ENCODE data around the gene CAPN11.
"Not testable (repeated sequence)": the region's sequence is repeated elsewhere in the genome, so short reads cannot be mapped to it uniquely, and the experiment has no call there.

Gene CAPN11

DNA sequence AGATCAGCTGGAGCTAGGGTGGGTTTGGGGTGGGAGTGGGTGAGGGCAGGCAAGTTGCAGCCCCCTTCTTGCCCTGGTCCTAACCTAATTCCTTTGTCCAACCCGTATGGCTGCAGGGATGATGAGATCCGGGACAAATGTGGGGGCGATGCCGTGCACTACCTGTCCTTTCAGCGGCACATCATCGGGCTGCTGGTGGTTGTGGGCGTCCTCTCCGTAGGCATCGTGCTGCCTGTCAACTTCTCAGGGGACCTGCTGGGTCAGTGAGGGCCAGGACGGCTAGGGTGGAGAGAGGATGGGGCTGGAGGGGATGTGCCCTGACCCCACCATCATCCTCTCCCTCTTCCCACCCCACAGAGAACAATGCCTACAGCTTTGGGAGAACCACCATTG is 19.3 kb upstream of the CAPN11 start:
- Histone ChIP-seq H3K27me3 (ENCODE audit: insufficient read depth, poor library complexity, severe bottlenecking) (no peaks in the 10 kb centered on the region), H3K4me3 (replicated peaks; ENCODE audit: insufficient read depth, low read length) (no peak overlapping the region), H3K27ac (replicated peaks) (no peak overlapping the region)
- DNase-seq (ENCODE audit: low read depth in 1 of 2, low spot score in 1 of 2) = no peak
- TF ChIP-seq GABPA (IDR thresholded peaks at IDR 0.05; ENCODE audit: low read depth) (no peak), POLR2AphosphoS5 (IDR thresholded peaks at IDR 0.05; ENCODE audit: low read depth) (no peak), SPI1 (IDR thresholded peaks at IDR 0.05; ENCODE audit: borderline replicate concordance, low read depth) (no peak)
- TF ChIP-seq, protein P1, sequence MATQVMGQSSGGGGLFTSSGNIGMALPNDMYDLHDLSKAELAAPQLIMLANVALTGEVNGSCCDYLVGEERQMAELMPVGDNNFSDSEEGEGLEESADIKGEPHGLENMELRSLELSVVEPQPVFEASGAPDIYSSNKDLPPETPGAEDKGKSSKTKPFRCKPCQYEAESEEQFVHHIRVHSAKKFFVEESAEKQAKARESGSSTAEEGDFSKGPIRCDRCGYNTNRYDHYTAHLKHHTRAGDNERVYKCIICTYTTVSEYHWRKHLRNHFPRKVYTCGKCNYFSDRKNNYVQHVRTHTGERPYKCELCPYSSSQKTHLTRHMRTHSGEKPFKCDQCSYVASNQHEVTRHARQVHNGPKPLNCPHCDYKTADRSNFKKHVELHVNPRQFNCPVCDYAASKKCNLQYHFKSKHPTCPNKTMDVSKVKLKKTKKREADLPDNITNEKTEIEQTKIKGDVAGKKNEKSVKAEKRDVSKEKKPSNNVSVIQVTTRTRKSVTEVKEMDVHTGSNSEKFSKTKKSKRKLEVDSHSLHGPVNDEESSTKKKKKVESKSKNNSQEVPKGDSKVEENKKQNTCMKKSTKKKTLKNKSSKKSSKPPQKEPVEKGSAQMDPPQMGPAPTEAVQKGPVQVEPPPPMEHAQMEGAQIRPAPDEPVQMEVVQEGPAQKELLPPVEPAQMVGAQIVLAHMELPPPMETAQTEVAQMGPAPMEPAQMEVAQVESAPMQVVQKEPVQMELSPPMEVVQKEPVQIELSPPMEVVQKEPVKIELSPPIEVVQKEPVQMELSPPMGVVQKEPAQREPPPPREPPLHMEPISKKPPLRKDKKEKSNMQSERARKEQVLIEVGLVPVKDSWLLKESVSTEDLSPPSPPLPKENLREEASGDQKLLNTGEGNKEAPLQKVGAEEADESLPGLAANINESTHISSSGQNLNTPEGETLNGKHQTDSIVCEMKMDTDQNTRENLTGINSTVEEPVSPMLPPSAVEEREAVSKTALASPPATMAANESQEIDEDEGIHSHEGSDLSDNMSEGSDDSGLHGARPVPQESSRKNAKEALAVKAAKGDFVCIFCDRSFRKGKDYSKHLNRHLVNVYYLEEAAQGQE (IDR thresholded peaks at IDR 0.05; ENCODE audit: insufficient replicate concordance, low read depth) = no peak
- TF ChIP-seq, protein P2, sequence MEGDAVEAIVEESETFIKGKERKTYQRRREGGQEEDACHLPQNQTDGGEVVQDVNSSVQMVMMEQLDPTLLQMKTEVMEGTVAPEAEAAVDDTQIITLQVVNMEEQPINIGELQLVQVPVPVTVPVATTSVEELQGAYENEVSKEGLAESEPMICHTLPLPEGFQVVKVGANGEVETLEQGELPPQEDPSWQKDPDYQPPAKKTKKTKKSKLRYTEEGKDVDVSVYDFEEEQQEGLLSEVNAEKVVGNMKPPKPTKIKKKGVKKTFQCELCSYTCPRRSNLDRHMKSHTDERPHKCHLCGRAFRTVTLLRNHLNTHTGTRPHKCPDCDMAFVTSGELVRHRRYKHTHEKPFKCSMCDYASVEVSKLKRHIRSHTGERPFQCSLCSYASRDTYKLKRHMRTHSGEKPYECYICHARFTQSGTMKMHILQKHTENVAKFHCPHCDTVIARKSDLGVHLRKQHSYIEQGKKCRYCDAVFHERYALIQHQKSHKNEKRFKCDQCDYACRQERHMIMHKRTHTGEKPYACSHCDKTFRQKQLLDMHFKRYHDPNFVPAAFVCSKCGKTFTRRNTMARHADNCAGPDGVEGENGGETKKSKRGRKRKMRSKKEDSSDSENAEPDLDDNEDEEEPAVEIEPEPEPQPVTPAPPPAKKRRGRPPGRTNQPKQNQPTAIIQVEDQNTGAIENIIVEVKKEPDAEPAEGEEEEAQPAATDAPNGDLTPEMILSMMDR (IDR thresholded peaks at IDR 0.05; ENCODE audit: insufficient read depth, low read length) = no peak

DNA sequence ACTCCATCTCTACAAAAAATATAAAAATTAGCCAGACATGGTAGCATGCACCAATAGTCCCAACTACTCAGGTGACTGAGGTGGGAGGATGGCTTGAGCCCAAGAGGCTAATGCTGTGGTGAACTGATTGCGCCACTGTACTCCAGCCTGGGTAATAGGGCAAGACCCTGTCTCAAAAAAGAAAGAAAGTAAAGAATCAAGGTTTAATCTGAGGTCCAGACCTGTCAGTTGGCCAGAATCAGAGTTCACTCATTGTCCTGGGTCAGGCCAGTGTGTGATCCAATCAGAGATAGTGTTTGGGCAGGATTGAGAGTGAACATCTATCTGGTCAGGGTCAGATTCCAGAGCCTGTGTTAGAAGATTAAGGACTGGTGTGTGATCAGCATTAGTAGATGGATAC is 15.8 kb upstream of the CAPN11 start:
- no peak overlapping the region for H3K4me3 ChIP-seq (replicated peaks; ENCODE audit: insufficient read depth, low read length)
- no peaks in the 10 kb centered on the region for H3K27me3 ChIP-seq (ENCODE audit: insufficient read depth, poor library complexity, severe bottlenecking)
- TF ChIP-seq, protein P2 (IDR thresholded peaks at IDR 0.05; ENCODE audit: insufficient read depth, low read length) = no peak
- TF ChIP-seq SPI1 (IDR thresholded peaks at IDR 0.05; ENCODE audit: borderline replicate concordance, low read depth) (no peak), GABPA (IDR thresholded peaks at IDR 0.05; ENCODE audit: low read depth) (no peak), POLR2AphosphoS5 (IDR thresholded peaks at IDR 0.05; ENCODE audit: low read depth) (no peak)
- TF ChIP-seq, protein P1 (IDR thresholded peaks at IDR 0.05; ENCODE audit: insufficient replicate concordance, low read depth) = no peak
- H3K27ac ChIP-seq (replicated peaks) = no peak overlapping the region
- no peak for DNase-seq (ENCODE audit: low read depth in 1 of 2, low spot score in 1 of 2)

DNA sequence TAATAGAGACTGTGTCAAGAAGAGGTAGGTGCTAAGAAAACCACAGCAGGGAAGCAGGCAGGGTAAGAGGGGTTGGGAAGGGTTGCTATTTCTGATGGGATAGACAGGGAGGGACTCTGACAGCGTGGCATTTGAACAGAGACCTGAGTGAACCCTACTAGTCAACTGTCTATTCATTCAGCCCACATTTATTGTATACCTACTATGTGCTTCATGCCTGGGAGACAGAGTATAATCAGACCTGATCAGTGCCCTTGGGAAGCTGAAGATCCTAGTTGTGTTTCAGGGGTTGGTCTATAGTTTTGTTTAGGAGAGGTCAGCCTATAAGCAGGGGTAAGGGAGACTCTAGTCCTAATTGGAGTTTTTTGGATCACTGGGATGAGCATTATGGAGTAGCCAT is 14.9 kb upstream of the CAPN11 start:
- DNase-seq (ENCODE audit: low read depth in 1 of 2, low spot score in 1 of 2) = no peak
- no peak overlapping the region for H3K4me3 ChIP-seq (replicated peaks; ENCODE audit: insufficient read depth, low read length)
- H3K27me3 ChIP-seq (ENCODE audit: insufficient read depth, poor library complexity, severe bottlenecking) = no peaks in the 10 kb centered on the region
- TF ChIP-seq SPI1 (IDR thresholded peaks at IDR 0.05; ENCODE audit: borderline replicate concordance, low read depth) (no peak), POLR2AphosphoS5 (IDR thresholded peaks at IDR 0.05; ENCODE audit: low read depth) (no peak)
- TF ChIP-seq, protein P2 (IDR thresholded peaks at IDR 0.05; ENCODE audit: insufficient read depth, low read length) = no peak
- TF ChIP-seq, protein P1 (IDR thresholded peaks at IDR 0.05; ENCODE audit: insufficient replicate concordance, low read depth) = no peak
- H3K27ac ChIP-seq (replicated peaks) = no peak overlapping the region

DNA sequence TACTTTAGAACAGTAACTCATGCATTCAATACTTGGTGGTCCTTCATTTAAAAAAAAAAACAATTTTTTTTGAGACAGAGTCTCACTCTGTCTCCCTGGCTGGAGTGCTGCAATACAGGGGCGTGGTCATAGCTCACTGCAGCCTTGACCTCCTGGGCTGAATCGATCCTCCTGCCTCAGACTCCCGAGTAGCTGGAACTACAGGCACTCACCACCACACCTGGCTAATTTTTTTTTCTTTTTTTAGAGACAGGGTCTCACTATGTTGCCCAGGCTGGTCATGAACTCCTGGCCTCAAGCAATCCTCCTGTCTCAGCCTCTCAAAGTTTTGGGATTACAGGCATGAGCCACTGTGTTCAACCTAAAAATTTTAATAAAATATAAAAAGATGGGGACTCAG is 14.1 kb upstream of the CAPN11 start:
- H3K27ac ChIP-seq (replicated peaks); H3K4me3 ChIP-seq (replicated peaks; ENCODE audit: insufficient read depth, low read length); H3K27me3 ChIP-seq (ENCODE audit: insufficient read depth, poor library complexity, severe bottlenecking); DNase-seq (ENCODE audit: low read depth in 1 of 2, low spot score in 1 of 2): not testable (repeated sequence)

Measured in HL-60 (cell line).